ENCODE measurements around the gene DPP3.

The DPP3 gene

DNA sequence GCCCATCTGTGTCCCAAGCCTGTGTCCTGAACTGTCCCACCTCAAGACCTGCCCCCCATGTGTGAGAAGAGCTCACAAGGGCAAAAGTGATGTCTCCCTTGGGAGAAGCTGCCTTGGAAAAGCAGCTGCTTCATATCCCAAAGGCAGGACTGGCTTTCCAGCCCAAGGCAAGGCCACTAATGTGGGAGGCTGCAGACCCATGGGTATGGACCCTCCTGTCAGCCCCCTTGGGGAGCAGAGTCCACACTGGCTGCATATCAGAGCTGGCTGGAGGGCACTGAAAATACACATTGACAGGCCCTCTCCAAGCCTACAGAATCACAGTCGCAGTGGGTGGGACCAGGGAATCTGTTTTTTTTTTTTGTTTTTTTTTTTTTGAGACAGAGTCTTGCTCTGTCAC is 10.8 kb upstream of the DPP3 start:
- TF ChIP-seq, protein P1, sequence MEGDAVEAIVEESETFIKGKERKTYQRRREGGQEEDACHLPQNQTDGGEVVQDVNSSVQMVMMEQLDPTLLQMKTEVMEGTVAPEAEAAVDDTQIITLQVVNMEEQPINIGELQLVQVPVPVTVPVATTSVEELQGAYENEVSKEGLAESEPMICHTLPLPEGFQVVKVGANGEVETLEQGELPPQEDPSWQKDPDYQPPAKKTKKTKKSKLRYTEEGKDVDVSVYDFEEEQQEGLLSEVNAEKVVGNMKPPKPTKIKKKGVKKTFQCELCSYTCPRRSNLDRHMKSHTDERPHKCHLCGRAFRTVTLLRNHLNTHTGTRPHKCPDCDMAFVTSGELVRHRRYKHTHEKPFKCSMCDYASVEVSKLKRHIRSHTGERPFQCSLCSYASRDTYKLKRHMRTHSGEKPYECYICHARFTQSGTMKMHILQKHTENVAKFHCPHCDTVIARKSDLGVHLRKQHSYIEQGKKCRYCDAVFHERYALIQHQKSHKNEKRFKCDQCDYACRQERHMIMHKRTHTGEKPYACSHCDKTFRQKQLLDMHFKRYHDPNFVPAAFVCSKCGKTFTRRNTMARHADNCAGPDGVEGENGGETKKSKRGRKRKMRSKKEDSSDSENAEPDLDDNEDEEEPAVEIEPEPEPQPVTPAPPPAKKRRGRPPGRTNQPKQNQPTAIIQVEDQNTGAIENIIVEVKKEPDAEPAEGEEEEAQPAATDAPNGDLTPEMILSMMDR (IDR thresholded peaks at IDR 0.05; ENCODE audit: control extremely low read depth, extremely low read depth, low read depth, missing control alignments) = no peak
- ChIA-PET POLR2A (no interaction called here), CTCF (interaction anchor here (0.9 to 8.3 kb wide), 4 partner anchors 10 to 209 kb away, joined by 3 to 83 read pairs (median 5); partner anchors contain the start of gene DPP3)
- DNase-seq (ENCODE audit: extremely low spot score) = no peak

DNA sequence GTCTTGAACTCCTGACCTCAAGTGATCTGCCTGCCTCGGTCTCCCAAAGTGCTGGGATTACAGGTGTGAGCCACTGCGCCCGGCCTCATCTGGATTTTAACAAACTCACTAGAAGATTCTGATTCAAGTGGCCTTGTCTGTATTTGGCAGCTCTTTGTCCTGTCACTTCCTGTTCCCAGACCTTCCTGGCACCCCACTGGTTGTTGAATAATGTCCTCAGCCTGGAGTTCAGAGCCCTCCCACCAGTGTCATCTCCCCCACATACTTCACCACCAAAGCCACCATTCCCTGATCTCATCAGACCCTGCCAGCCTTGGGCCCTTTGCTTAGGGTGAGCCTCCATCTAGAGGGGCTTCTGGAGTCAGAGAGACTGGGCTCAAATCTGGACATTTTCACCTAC is 10.2 kb upstream of the DPP3 start:
- ChIA-PET CTCF (interaction anchor here (0.9 to 8.3 kb wide), 4 partner anchors 9 to 209 kb away, joined by 3 to 83 read pairs (median 5); partner anchors contain the start of gene DPP3), POLR2A (no interaction called here)
- no peak for DNase-seq (ENCODE audit: extremely low spot score)
- TF ChIP-seq, protein P1 (IDR thresholded peaks at IDR 0.05; ENCODE audit: control extremely low read depth, extremely low read depth, low read depth, missing control alignments) = no peak

DNA sequence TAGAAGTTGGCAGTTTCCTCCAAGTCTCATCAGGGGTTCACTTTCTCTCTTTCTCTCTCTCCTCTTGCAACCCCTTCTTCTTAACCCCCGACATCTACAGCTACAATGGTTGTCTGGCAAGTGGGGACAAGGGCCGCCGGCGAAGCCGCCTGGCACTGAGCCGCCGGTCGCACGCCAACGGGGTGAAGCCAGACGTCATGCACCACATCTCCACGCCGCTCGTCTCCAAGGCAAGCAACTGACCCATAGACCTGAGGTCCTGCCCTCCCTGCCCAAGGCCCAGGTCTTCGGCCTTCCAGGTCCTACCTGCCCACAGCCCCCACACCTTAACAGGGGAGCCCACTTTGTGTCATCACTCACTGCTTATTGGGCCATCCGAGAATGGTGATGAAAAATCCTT is 9.1 kb upstream of the DPP3 start:
- ChIA-PET POLR2A (interaction anchor here (0.7 kb wide), 1 partner anchor 836 kb away, joined by 3 read pairs; no protein-coding TSS in a partner anchor), CTCF (interaction anchor here (0.7 to 8.3 kb wide), 6 partner anchors 8 to 307 kb away, joined by 3 to 83 read pairs (median 4); partner anchors contain the start of genes DPP3 and RBM4B)
- TF ChIP-seq, protein P1 (IDR thresholded peaks at IDR 0.05; ENCODE audit: control extremely low read depth, extremely low read depth, low read depth, missing control alignments) = no peak
- DNase-seq (ENCODE audit: extremely low spot score) = no peak

DNA sequence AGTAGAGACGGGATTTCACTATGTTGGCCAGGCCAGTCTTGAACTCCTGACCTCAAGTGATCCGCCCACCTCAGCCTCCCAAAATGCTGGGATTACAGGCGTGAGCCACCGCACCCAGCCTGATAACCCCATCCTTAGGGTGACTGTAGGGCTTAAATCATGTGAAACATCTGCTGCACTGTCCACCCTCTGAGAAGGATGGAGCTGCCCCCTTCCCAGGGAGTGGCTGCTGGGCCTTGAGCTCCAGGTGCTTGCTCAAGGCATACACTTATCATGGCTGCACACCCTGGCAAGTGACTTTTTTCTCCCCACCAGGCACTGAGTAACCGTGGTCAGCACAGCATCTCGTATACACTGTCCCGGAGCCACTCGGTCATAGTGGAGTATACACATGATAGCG is 8.2 kb upstream of the DPP3 start:
- ChIA-PET CTCF (interaction anchor here (0.7 to 8.3 kb wide), 5 partner anchors 7 to 308 kb away, joined by 3 to 83 read pairs (median 4); partner anchors contain the start of genes DPP3 and RBM4B), POLR2A (interaction anchor here (0.7 kb wide), 1 partner anchor 835 kb away, joined by 3 read pairs; no protein-coding TSS in a partner anchor)
- DNase-seq (ENCODE audit: extremely low spot score) = no peak
- TF ChIP-seq, protein P1 (IDR thresholded peaks at IDR 0.05; ENCODE audit: control extremely low read depth, extremely low read depth, low read depth, missing control alignments) = no peak

DNA sequence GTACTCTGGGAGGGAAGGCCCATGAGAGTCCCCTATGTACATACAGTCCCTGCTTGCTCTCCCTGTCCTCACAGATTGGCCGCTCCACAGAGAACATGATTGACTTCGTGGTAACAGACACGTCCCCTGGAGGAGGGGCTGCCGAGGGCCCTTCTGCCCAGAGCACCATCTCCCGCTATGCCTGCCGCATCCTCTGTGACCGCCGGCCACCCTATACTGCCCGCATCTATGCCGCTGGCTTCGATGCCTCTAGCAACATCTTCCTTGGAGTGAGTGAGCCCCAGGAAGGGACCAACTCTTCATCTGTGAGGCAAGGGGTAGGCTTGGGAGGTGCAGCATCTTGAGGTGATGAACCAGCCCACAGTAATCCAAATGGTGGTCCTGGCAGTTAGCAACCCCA is 7.1 kb upstream of the DPP3 start:
- CTCF ChIA-PET = interaction anchor here (1.0 kb wide), 1 partner anchor 64 kb away, joined by 3 read pairs; no protein-coding TSS in a partner anchor
- no peak for DNase-seq (ENCODE audit: extremely low spot score)
- POLR2A ChIA-PET = no interaction called here
- TF ChIP-seq, protein P1 (IDR thresholded peaks at IDR 0.05; ENCODE audit: control extremely low read depth, extremely low read depth, low read depth, missing control alignments) = no peak

DNA sequence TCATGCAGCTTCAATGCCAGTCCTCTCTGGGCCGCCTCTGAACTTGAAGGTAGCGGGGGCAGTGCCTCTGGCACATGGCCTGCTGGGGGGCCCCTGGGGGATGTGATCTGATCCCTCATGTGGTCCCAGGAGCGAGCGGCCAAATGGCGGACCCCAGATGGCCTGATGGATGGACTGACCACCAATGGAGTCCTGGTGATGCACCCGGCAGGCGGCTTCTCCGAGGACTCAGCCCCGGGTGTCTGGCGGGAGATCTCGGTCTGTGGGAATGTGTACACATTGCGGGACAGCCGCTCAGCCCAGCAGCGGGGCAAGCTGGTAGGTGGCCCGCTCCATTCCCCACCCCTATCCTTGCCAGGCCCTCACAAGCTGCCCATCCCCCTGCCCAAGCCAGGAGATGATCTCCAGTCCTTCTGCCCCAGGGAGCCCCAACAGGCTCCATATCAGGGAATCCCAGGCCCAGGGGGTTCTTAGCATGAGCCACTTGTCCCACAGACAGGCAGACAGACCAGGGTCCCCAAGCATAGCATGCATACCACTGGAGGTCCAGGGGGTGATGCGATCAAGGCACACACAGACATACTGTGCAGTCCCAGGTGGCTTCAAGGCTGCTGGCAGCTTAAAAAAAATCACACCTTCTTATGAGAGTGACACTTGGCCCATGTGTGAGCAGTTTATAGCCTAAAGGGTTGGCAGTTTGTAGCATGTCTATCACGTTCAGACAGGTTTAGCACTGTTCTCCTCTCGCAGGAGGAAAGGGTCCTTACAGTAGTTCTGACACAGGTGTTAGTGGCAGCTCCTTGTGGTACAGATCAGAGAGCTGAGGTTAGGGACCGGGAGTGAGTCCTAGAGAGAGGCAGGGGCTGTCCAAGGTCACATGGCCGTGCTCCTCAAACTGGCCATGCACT is 6.4 kb upstream of the DPP3 start:
- ChIA-PET CTCF (interaction anchor here (1.0 to 1.4 kb wide), 2 partner anchors 35 to 65 kb away, joined by 3 to 4 read pairs; partner anchors contain the start of gene MRPL11), POLR2A (no interaction called here)
- DNase-seq (ENCODE audit: extremely low spot score) = no peak
- TF ChIP-seq, protein P1 (IDR thresholded peaks at IDR 0.05; ENCODE audit: control extremely low read depth, extremely low read depth, low read depth, missing control alignments) = no peak
